HG02870 (cell line): Measurements from ENCODE around the gene ITGBL1.
A peak's percentile ranks its signal among the peaks of the same experiment; 100 is the strongest.
"Not testable (repeated sequence)": the region's sequence is repeated elsewhere in the genome, so short reads cannot be mapped to it uniquely, and the experiment has no call there.

Experiments
- ATAC-seq: cut with Tn5 transposase; IDR thresholded peaks from one replicate; pipeline ENCODE4 v1.9.1; 2021; ENCODE audit warnings: mild to moderate bottlenecking, moderate library complexity; ENCODE audit not compliant: unreplicated experiment

The ITGBL1 gene

GRCh38 chr13:101499406-101499805, 46.9 kb downstream of the ITGBL1 start:
- no peak for ATAC-seq

- ATAC-seq, result no peak
Observed at GRCh38 chr13:101502618-101503017, 50.1 kb downstream of the ITGBL1 start.

GRCh38 chr13:101511161-101511560, 58.7 kb downstream of the ITGBL1 start:
- ATAC-seq, result no peak

- ATAC-seq, result no peak
Observed at GRCh38 chr13:101511766-101512165, 59.3 kb downstream of the ITGBL1 start.

- no peak for ATAC-seq
Observed at GRCh38 chr13:101512650-101513049, 60.2 kb downstream of the ITGBL1 start.

GRCh38 chr13:101514100-101514499, 61.6 kb downstream of the ITGBL1 start:
- ATAC-seq, result no peak

- ATAC-seq, result peak; percentile 76
Observed at GRCh38 chr13:101514695-101515275, 62.3 kb downstream of the ITGBL1 start.

- ATAC-seq, result no peak
Observed at GRCh38 chr13:101515504-101515903, 63.0 kb downstream of the ITGBL1 start.

- ATAC-seq, result no peak
Observed at GRCh38 chr13:101516262-101516661, 63.8 kb downstream of the ITGBL1 start.

- ATAC-seq, result no peak
Observed at GRCh38 chr13:101520672-101521071, 68.2 kb downstream of the ITGBL1 start.

- ATAC-seq, result no peak
Observed at GRCh38 chr13:101521371-101521770, 68.9 kb downstream of the ITGBL1 start.

- no peak for ATAC-seq
Observed at GRCh38 chr13:101522607-101523006, 70.1 kb downstream of the ITGBL1 start.

GRCh38 chr13:101523154-101524131, 71.0 kb downstream of the ITGBL1 start:
- no peak for ATAC-seq

- ATAC-seq, result no peak
Observed at GRCh38 chr13:101527130-101527529, 74.7 kb downstream of the ITGBL1 start.

- ATAC-seq, result no peak
Observed at GRCh38 chr13:101529422-101529821, 76.9 kb downstream of the ITGBL1 start.

- no peak for ATAC-seq
Observed at GRCh38 chr13:101530293-101530692, 77.8 kb downstream of the ITGBL1 start.

- no peak for ATAC-seq
Observed at GRCh38 chr13:101535192-101535746, 82.8 kb downstream of the ITGBL1 start.

GRCh38 chr13:101536079-101536478, 83.6 kb downstream of the ITGBL1 start:
- ATAC-seq, result no peak

- ATAC-seq, result not testable (repeated sequence)
Observed at GRCh38 chr13:101544544-101544943, 92.1 kb downstream of the ITGBL1 start.

- ATAC-seq, result no peak
Observed at GRCh38 chr13:101544979-101545378, 92.5 kb downstream of the ITGBL1 start.

- no peak for ATAC-seq
Observed at GRCh38 chr13:101545521-101545920, 93.0 kb downstream of the ITGBL1 start.

- no peak for ATAC-seq
Observed at GRCh38 chr13:101552286-101552685, 99.8 kb downstream of the ITGBL1 start.
